GM10847 (cell line): Measurements from ENCODE around the gene FCRL1.

Source experiments
- POLR2A ChIP-seq: IDR thresholded peaks from 2 replicates; pipeline ENCODE4 v1.6.1; 2011; ENCODE audit not compliant: insufficient read length; ENCODE audit errors: extremely low read depth

Gene FCRL1

GRCh38 chr1:157820299-157820698 is 379 bp upstream of the FCRL1 start:
- no peak for TF ChIP-seq POLR2A

GRCh38 chr1:157819215-157819614 is 705 bp downstream of the FCRL1 start:
- no peak for TF ChIP-seq POLR2A

- TF ChIP-seq POLR2A, result no peak
Measured at GRCh38 chr1:157813269-157813668, 6.7 kb downstream of the FCRL1 start.

- TF ChIP-seq POLR2A, result no peak
Measured at GRCh38 chr1:157806431-157807149, 13.3 kb downstream of the FCRL1 start.

GRCh38 chr1:157803851-157804250 is 16.1 kb downstream of the FCRL1 start:
- TF ChIP-seq POLR2A, result no peak

GRCh38 chr1:157799996-157800395 is 19.9 kb downstream of the FCRL1 start:
- no peak for TF ChIP-seq POLR2A

DNA sequence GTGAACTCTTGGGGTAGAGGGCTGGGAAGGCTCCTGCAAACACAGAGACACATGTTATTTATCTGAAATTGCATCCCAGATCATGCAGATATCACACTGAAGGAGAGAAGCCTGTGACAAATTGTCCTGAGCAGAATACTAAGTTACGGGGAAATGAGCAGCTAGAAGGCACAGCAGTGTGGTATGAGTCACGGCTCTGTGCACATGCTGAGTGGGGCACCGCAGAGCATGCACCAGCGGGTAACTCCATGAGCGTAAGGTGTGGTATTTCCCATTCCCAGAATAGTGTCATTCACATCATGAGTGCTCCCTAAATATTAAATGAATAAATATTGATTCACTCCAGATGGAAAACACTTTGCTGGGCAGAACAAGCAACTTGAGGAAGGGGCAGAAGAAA is 21.7 kb downstream of the FCRL1 start:
- TF ChIP-seq POLR2A, result no peak

- TF ChIP-seq POLR2A, result no peak
Measured at GRCh38 chr1:157785248-157785647, 34.7 kb downstream of the FCRL1 start.

GRCh38 chr1:157784801-157785200 is 35.1 kb downstream of the FCRL1 start:
- TF ChIP-seq POLR2A, result no peak

DNA sequence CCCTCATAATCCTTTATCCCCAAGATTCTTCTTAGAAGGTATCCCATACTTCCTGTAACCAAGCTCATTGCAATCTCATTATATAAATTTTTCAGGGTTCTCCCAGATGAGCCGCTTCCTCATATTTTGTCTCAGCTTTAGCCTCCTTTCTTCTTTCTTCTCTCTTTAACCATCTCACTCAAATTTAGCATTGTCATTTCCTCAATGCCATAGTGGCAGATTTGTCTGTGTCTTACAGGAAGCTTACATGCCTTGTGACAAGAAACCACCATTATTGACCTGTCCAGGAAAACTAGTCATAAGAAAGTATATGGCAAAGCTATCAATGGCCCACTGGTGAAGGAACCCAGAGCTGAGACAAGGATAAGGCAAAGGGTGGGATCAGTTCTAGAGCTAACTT is 37.0 kb downstream of the FCRL1 start:
- no peak for TF ChIP-seq POLR2A

DNA sequence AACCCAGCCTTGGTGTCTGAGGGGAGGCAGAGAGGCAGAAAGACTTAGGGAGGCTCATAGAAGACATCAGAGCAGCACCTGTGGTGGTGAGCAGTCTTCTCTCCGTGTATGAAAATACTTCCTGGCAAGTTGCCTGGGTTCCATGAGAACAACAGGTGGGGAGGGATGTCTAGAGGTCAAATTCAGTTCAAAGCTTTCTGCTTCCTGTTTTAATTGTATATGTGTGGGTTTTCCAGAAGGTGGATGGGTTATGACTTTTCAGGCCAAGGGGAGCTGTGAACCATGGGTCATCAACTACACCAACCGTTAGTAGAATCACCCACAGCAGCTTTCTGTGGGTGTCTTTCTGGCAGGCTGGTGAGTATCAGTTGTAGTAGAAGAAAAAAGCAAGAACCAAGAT is 38.9 kb downstream of the FCRL1 start:
- no peak for TF ChIP-seq POLR2A

DNA sequence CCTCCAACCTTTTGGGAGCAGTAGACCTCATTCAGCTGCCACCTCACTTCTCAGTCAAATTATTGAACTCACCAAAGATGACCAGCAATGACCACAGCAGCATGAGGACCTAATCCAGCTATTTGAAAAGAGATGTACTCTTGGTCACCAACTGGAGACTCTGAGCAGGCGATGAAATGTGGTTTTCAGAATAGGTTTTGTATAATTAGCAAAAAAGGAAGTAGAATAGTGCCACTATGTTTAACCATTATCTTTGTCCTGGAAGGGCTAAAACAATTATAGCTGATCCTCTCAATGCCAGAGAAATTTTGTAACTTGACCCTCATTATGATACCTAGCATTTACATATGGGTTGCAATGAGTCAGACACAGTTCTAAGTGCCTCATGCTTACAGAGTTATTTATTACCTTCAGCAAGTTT is 42.9 kb downstream of the FCRL1 start, which contains the start of gene FCRL2:
Gene FCRL2 (minus strand): TSS at position 162 of the 421 bp plus-strand sequence. CDS start 59 bp downstream, at position 103.
- no peak for TF ChIP-seq POLR2A

DNA sequence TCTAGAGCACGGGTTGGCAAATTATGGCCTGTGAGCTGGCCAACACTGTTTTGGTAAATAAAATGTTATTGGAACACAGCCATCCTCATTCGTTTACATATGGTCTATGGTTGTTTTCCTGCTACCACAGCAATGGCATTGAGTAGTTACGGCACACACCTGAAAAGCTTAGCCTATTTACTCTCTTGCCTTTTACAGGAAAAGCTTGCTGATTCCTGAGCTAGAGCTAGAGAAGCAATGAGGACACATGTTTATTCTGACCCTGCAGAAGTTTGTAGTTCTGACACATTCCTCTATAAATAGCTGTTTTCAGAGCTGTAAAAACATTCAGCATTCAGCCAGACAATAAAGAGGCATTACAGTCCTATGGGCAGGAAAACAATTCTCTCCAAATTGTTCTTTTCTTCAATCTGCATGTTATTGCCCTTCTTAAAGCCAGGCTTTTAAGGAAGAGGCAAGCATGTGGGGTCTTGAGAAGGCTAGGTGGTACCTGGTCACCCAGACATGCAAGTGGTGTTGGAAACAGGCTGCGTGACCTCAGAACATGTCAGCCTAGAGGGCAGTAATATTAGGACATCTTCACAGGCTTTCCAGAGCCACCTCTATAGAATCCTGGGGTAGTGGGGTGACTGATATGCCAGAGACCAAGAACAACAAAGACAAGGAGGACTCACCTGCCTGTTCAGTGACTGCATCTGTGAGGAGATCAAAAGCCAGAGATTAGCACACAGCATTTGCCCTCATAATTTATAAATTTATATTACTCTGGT is 44.6 kb downstream of the FCRL1 start:
- no peak for TF ChIP-seq POLR2A

GRCh38 chr1:157774412-157774811 is 45.5 kb downstream of the FCRL1 start:
- TF ChIP-seq POLR2A, result no peak

DNA sequence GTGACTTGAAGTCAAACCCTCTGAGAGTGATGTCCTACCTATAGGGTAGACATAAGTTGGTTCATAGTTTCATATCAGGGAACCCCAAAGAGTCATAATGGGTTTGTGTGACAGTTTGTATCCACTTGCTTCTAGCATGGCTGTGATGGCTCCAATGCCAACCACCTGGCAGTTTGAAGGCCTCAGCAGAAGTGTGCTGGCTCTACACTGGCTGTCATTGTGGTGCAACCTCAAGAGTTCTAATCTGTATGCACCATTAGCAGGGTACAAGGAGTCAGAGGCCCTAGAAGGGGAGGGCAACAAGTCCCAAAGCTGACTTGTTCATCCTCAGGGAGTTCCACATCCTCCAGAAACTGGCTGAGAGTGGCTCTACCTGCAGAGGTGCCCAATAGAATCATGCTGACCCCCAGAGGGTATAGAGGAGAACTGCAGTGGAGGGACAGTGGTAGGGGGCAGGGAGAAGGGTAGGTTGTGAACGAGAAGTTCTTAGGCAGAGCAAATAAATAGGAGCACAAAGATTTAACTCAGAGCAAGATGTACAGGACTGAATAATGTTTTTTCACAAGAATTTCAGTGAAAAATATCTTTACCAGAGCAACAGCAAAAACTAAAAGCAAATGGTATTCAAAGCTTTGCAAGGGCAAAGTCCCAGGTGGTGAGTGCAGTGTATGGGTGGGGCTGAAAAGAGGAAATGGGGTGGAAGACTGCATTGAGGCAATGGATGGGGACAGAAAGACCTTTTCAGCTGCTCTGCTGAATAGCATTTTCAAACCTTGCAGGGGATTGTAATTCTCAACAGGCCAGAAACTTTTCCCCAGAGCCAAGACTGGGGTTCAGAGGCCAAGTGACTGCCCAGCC is 46.2 kb downstream of the FCRL1 start:
- no peak for TF ChIP-seq POLR2A
